ENCODE measurements around the gene PCK2. TPM values are rescaled to one million over a fixed set of nuclear protein-coding genes. Genes with fewer than 3 reads are reported as not detected.
"Not testable (repeated sequence)": the region's sequence is repeated elsewhere in the genome, so short reads cannot be mapped to it uniquely, and the experiment has no call there.

The PCK2 gene
- total RNA-seq, 1 donor from 2014 or later = 13.2 TPM

GRCh38 chr14:24093207-24093900 lies 757 bp upstream of the PCK2 start:
- no peak for DNase-seq (ENCODE audit: low spot score)

GRCh38 chr14:24094841-24095270 lies 745 bp downstream of the PCK2 start:
- DNase-seq (ENCODE audit: low spot score) = no peak

- peak; percentile 55 for DNase-seq (ENCODE audit: low spot score)
Observed at GRCh38 chr14:24095271-24096068, 1.4 kb downstream of the PCK2 start.

- no peak for DNase-seq (ENCODE audit: low spot score)
Observed at GRCh38 chr14:24096545-24097181, 2.6 kb downstream of the PCK2 start.

- DNase-seq (ENCODE audit: low spot score) = no peak
Observed at GRCh38 chr14:24098229-24098926, 4.3 kb downstream of the PCK2 start.

- no peak for DNase-seq (ENCODE audit: low spot score)
Observed at GRCh38 chr14:24098927-24099813, 5.1 kb downstream of the PCK2 start.

- no peak for DNase-seq (ENCODE audit: low spot score)
Observed at GRCh38 chr14:24100197-24100981, 6.3 kb downstream of the PCK2 start.

- no peak for DNase-seq (ENCODE audit: low spot score)
Observed at GRCh38 chr14:24100982-24101494, 6.9 kb downstream of the PCK2 start.

GRCh38 chr14:24102357-24103048 lies 8.4 kb downstream of the PCK2 start:
- no peak for DNase-seq (ENCODE audit: low spot score)

- DNase-seq (ENCODE audit: low spot score) = no peak
Observed at GRCh38 chr14:24103451-24103850, 9.3 kb downstream of the PCK2 start.

- DNase-seq (ENCODE audit: low spot score) = not testable (repeated sequence)
Observed at GRCh38 chr14:24105609-24106239, 11.6 kb downstream of the PCK2 start.

GRCh38 chr14:24106672-24107271 lies 12.7 kb downstream of the PCK2 start:
- DNase-seq (ENCODE audit: low spot score) = no peak

GRCh38 chr14:24108336-24108874 lies 14.3 kb downstream of the PCK2 start:
- DNase-seq (ENCODE audit: low spot score) = no peak

GRCh38 chr14:24110060-24110459 lies 15.9 kb downstream of the PCK2 start:
- DNase-seq (ENCODE audit: low spot score) = no peak

- DNase-seq (ENCODE audit: low spot score) = no peak
Observed at GRCh38 chr14:24110523-24110922, 16.4 kb downstream of the PCK2 start.

- DNase-seq (ENCODE audit: low spot score) = no peak
Observed at GRCh38 chr14:24113379-24113800, 19.3 kb downstream of the PCK2 start.

GRCh38 chr14:24113801-24114531 lies 19.9 kb downstream of the PCK2 start:
- DNase-seq (ENCODE audit: low spot score) = peak; percentile 95

All from umbilical cord (tissue), 2 donors.